ENCODE measurements around the gene TAS2R4.
"Not testable (repeated sequence)": the region's sequence is repeated elsewhere in the genome, so short reads cannot be mapped to it uniquely, and the experiment has no call there.

Gene TAS2R4

GRCh38 chr7:141776374-141776773 lies at the start of gene TAS2R4:
TSS of gene TAS2R4 (plus strand) at chr7:141776674. CDS start at chr7:141778489, 1,815 bp downstream.
- FAIRE-seq = no peak

GRCh38 chr7:141729020-141729419 lies 47.5 kb upstream of the TAS2R4 start:
- FAIRE-seq = no peak

- no peak for FAIRE-seq
These were observed 44.9 kb upstream of the TAS2R4 start for GRCh38 chr7:141731476-141732149.

- no peak for FAIRE-seq
These were observed 39.2 kb upstream of the TAS2R4 start for GRCh38 chr7:141737118-141737835.

- FAIRE-seq = peak; percentile 98
These were observed 38.5 kb upstream of the TAS2R4 start, which contains the start of gene SSBP1 for GRCh38 chr7:141737836-141738591. TSS of gene SSBP1 (plus strand) at chr7:141738358. CDS start at chr7:141739167, 809 bp downstream.

GRCh38 chr7:141738592-141739013 lies 37.9 kb upstream of the TAS2R4 start:
- FAIRE-seq = no peak

GRCh38 chr7:141739250-141739649 lies 37.2 kb upstream of the TAS2R4 start:
- no peak for FAIRE-seq

GRCh38 chr7:141742229-141742628 lies 34.2 kb upstream of the TAS2R4 start:
- no peak for FAIRE-seq

- FAIRE-seq = no peak
These were observed 32.3 kb upstream of the TAS2R4 start for GRCh38 chr7:141744131-141744530.

GRCh38 chr7:141748396-141748795 lies 28.1 kb upstream of the TAS2R4 start:
- FAIRE-seq = no peak

- FAIRE-seq = not testable (repeated sequence)
These were observed 24.6 kb upstream of the TAS2R4 start for GRCh38 chr7:141751904-141752303.

GRCh38 chr7:141752634-141753033 lies 23.8 kb upstream of the TAS2R4 start:
- FAIRE-seq = no peak

- no peak for FAIRE-seq
These were observed 21.5 kb upstream of the TAS2R4 start for GRCh38 chr7:141754939-141755338.

GRCh38 chr7:141763797-141764196 lies 12.7 kb upstream of the TAS2R4 start, which contains the start of gene TAS2R3:
TSS of gene TAS2R3 (plus strand) at chr7:141764097. CDS start at chr7:141764159, 62 bp downstream.
- no peak for FAIRE-seq

GRCh38 chr7:141770083-141770583 lies 6.3 kb upstream of the TAS2R4 start:
- FAIRE-seq = not testable (repeated sequence)

- peak; percentile 87 for FAIRE-seq
These were observed 9.5 kb downstream of the TAS2R4 start for GRCh38 chr7:141785706-141786552.

- no peak for FAIRE-seq
These were observed 11.8 kb downstream of the TAS2R4 start for GRCh38 chr7:141788296-141788695.

- FAIRE-seq = no peak
These were observed 13.4 kb downstream of the TAS2R4 start, which contains the start of gene TAS2R5 for GRCh38 chr7:141789917-141790316. TSS of gene TAS2R5 (plus strand) at chr7:141790217. CDS start at chr7:141790362, 145 bp downstream.

GRCh38 chr7:141792526-141792925 lies 16.1 kb downstream of the TAS2R4 start:
- no peak for FAIRE-seq

GRCh38 chr7:141820067-141820466 lies 43.6 kb downstream of the TAS2R4 start:
- no peak for FAIRE-seq

GRCh38 chr7:141822432-141822831 lies 46.0 kb downstream of the TAS2R4 start:
- not testable (repeated sequence) for FAIRE-seq

Data from A204.1 (cell line).